ENCODE results near the gene GYG1.

DNA sequence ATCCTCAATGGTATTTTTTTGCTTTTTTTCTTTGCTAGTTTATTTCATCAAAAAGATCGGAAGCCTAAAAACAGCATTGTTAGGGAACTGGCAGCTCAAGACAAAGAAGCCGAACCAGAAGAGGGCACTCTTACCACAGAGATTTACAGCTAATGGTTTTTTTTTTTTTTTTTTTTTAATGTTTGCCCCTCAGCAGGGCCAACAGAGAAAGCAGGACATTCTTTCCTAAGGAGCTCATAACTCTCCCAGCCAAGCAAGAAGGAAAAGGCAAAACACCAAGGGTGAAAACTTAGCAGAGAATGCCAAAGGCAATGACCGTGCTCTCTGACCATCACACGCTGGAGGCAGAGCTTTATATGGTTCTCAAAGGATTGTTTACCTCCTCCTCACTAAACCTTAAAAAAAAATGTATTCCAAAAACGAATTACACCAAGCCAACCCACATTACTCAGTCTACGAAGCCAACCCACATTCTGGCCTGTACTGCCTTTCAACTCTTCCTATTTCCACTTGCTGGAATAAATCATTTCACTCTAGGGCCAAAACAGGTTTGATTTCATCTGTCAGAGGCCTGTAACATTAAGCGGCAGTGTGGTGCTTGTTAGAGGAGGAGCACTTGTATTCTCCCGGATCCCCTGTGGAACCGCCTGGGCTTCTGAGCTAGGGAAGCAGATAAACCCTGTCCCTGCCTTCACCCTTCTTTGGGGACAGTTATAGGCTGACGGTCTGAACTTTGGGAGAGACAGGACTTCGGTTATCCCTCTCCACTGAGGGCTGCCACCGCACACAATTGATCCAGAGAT lies 35.6 kb upstream of the GYG1 start:
- TF ChIP-seq POLR2A (IDR thresholded peaks at IDR 0.05; ENCODE audit: low read depth, low read length), result no peak
- TF ChIP-seq, protein P1, sequence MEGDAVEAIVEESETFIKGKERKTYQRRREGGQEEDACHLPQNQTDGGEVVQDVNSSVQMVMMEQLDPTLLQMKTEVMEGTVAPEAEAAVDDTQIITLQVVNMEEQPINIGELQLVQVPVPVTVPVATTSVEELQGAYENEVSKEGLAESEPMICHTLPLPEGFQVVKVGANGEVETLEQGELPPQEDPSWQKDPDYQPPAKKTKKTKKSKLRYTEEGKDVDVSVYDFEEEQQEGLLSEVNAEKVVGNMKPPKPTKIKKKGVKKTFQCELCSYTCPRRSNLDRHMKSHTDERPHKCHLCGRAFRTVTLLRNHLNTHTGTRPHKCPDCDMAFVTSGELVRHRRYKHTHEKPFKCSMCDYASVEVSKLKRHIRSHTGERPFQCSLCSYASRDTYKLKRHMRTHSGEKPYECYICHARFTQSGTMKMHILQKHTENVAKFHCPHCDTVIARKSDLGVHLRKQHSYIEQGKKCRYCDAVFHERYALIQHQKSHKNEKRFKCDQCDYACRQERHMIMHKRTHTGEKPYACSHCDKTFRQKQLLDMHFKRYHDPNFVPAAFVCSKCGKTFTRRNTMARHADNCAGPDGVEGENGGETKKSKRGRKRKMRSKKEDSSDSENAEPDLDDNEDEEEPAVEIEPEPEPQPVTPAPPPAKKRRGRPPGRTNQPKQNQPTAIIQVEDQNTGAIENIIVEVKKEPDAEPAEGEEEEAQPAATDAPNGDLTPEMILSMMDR (conservative IDR thresholded peaks at IDR 0.05; ENCODE audit: low read depth, low read length), result peak; percentile 86
- TF ChIP-seq, protein P2, sequence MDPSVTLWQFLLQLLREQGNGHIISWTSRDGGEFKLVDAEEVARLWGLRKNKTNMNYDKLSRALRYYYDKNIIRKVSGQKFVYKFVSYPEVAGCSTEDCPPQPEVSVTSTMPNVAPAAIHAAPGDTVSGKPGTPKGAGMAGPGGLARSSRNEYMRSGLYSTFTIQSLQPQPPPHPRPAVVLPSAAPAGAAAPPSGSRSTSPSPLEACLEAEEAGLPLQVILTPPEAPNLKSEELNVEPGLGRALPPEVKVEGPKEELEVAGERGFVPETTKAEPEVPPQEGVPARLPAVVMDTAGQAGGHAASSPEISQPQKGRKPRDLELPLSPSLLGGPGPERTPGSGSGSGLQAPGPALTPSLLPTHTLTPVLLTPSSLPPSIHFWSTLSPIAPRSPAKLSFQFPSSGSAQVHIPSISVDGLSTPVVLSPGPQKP (IDR thresholded peaks at IDR 0.05; ENCODE audit: borderline replicate concordance, low read depth, low read length), result no peak
- peak; percentile 63; the same call in 1 of the 2 replicates for TF ChIP-seq NFE2L2 (IDR thresholded peaks at IDR 0.05; ENCODE audit: low read depth, low read length)
- no peak for TF ChIP-seq CEBPB (IDR thresholded peaks at IDR 0.05; ENCODE audit: low read depth, low read length)
- no peak for TF ChIP-seq FOS (IDR thresholded peaks at IDR 0.05; ENCODE audit: low read depth, low read length)
- peak; percentile 80 for TF ChIP-seq SMC3 (IDR thresholded peaks at IDR 0.05; ENCODE audit: low read depth, low read length)
- TF ChIP-seq MAZ (IDR thresholded peaks at IDR 0.05; ENCODE audit: borderline replicate concordance, low read depth, low read length), result no peak
- TF ChIP-seq MAFK (IDR thresholded peaks at IDR 0.05; ENCODE audit: low read depth, low read length), result no peak
- no peak for TF ChIP-seq RCOR1 (IDR thresholded peaks at IDR 0.05; ENCODE audit: insufficient replicate concordance, low read length)
- TF ChIP-seq MXI1 (IDR thresholded peaks at IDR 0.05; ENCODE audit: borderline replicate concordance, low read depth, low read length), result no peak
- TF ChIP-seq RFX5 (IDR thresholded peaks at IDR 0.05; ENCODE audit: low read depth, low read length), result no peak
